Suprapubic skin (tissue), 4 donors: ENCODE measurements around the gene ASPHD2. TPM values are rescaled to one million over a fixed set of nuclear protein-coding genes. Genes with fewer than 3 reads are reported as not detected.

Source experiments
- DNase-seq, 2 donors: peaks; one replicate each; pipeline ENCODE4 v3.0.0-alpha.2; 2019; ENCODE audit warnings: low spot score in 2 of 2
- H3K27ac ChIP-seq: fragments of 200-600 bp; sonication (generic); one replicate; pipeline ENCODE4 v1.5.1; 2019
- H3K27me3 ChIP-seq: fragments of 200-600 bp; sonication (generic); one replicate; pipeline ENCODE4 v1.5.1; 2019
- H3K36me3 ChIP-seq: fragments of 200-600 bp; sonication (generic); one replicate; pipeline ENCODE4 v1.5.1; 2019
- H3K4me1 ChIP-seq: fragments of 200-600 bp; sonication (generic); one replicate; pipeline ENCODE4 v1.5.1; 2019
- H3K4me3 ChIP-seq: fragments of 200-600 bp; sonication (generic); one replicate; pipeline ENCODE4 v1.5.1; 2019; ENCODE audit warnings: mild to moderate bottlenecking
- H3K9me3 ChIP-seq: fragments of 200-600 bp; sonication (generic); one replicate; pipeline ENCODE4 v1.5.1; 2019
- CTCF ChIP-seq, 2 donors: fragments of 200-600 bp in 1 of 2; fragments of 450-650 bp in 1 of 2; sonication (generic) in 1 of 2; IDR thresholded peaks; one replicate each; pipeline ENCODE4 v1.5.1; 2016 to 2019; ENCODE audit warnings: antibody characterized with exemption in 2 of 2, mild to moderate bottlenecking in 1 of 2, moderate library complexity in 1 of 2
- EP300 ChIP-seq: sonication (generic); formaldehyde crosslinking; IDR thresholded peaks from one replicate; pipeline ENCODE4 v1.6.1; 2017; ENCODE audit warnings: antibody characterized with exemption
- POLR2A ChIP-seq, 2 donors: fragments of 450-650 bp; IDR thresholded peaks; one replicate each; pipeline ENCODE4 v1.6.1; 2017; ENCODE audit warnings: antibody characterized with exemption in 2 of 2, mild to moderate bottlenecking in 2 of 2, moderate library complexity in 2 of 2
- POLR2AphosphoS5 ChIP-seq, 3 donors: sonication (generic); formaldehyde crosslinking; IDR thresholded peaks; one replicate each; pipeline ENCODE4 v1.6.1; 2017; ENCODE audit warnings: antibody characterized with exemption in 3 of 3
- WGBS: methylation state at CpG from one replicate; pipeline ENCODE4 v1.1.5; 2018; 5-methylcytosine and 5-hydroxymethylcytosine counted together
- total RNA-seq, 4 donors: library from RNA; depleted of rRNA; stranded (reverse); fragments of >200 nt; gene quantifications; one replicate each; pipeline ENCODE4 v1.1.0, GENCODE V29; 2016

Gene ASPHD2
- total RNA-seq, 4 donors from 2014 or later: 2.7 to 28.0 (median 11.8) TPM

DNA sequence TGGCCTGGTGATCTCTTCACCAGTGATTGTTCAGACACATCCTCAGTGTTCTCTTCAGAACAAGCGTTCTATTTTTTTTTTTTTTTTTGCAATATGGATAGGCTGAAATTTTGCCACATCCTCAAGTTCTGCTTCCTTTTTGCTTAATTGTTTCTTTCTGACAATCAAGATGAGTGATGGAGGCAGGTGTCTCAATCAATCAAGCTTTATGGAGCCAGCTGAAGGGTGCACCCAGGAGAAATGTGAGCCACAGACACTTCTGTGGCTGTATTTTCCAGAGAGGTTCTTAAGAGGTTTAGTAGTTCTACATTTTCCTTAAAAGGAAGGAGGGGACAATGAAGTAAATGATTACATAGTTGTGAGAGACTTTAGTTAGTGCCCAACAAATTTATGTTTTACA lies 43.9 kb upstream of the ASPHD2 start:
- no peaks in the 10 kb centered on the region for H3K4me1 ChIP-seq
- H3K36me3 ChIP-seq: no peaks in the 10 kb centered on the region
- DNase-seq: no peak
- H3K27me3 ChIP-seq: peaks cover 28% of the 10 kb centered on the region
- no peak overlapping the region for H3K27ac ChIP-seq
- H3K9me3 ChIP-seq: no peaks in the 10 kb centered on the region
- no peak overlapping the region for H3K4me3 ChIP-seq
- 62% methylated on average over 1 of the region's 1 CpG for WGBS
- TF ChIP-seq POLR2AphosphoS5 (IDR thresholded peaks at IDR 0.05) (no peak), CTCF (IDR thresholded peaks at IDR 0.05) (no peak), POLR2A (IDR thresholded peaks at IDR 0.05) (no peak), EP300 (no peak)

- WGBS: 58% methylated on average over 3 of the region's 3 CpGs
- Histone ChIP-seq H3K36me3 (no peaks in the 10 kb centered on the region), H3K4me3 (no peak overlapping the region), H3K4me1 (no peaks in the 10 kb centered on the region), H3K9me3 (no peaks in the 10 kb centered on the region), H3K27me3 (peaks cover 13% of the 10 kb centered on the region), H3K27ac (no peak overlapping the region)
- DNase-seq: no peak
- TF ChIP-seq EP300 (no peak), POLR2A (IDR thresholded peaks at IDR 0.05) (no peak), POLR2AphosphoS5 (IDR thresholded peaks at IDR 0.05) (no peak)
Observed at GRCh38 chr22:26389125-26389524, 39.9 kb upstream of the ASPHD2 start.

- Histone ChIP-seq H3K4me3 (no peak overlapping the region), H3K27me3 (peaks cover 13% of the 10 kb centered on the region), H3K36me3 (no peaks in the 10 kb centered on the region), H3K27ac (no peak overlapping the region), H3K4me1 (no peaks in the 10 kb centered on the region), H3K9me3 (no peaks in the 10 kb centered on the region)
- DNase-seq: no peak
- 75% methylated on average over 1 of the region's 1 CpG for WGBS
- TF ChIP-seq EP300: no peak
- no peak for TF ChIP-seq POLR2A (IDR thresholded peaks at IDR 0.05)
- TF ChIP-seq CTCF (IDR thresholded peaks at IDR 0.05): no peak
- no peak for TF ChIP-seq POLR2AphosphoS5 (IDR thresholded peaks at IDR 0.05)
Observed at GRCh38 chr22:26391091-26391490, 38.0 kb upstream of the ASPHD2 start.

DNA sequence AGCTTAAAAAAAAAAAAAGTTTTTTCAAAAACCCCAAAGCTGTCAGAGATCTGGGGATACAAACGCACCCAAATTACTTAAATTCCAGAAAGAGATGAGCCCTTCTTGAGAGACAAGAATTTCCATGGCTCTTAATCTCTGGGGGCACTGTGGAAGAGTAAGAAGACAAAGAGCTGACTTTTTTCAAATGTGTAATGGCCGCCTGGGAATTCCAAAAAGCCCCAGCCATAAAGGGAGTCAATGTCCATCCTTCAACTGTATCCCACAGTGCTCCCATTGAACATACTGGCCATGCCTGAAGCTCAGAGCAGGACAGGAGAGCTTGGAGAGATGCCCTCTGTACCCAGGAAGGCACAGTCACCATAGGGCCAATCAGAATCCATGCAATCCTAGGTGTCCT lies 37.4 kb upstream of the ASPHD2 start:
- H3K9me3 ChIP-seq: no peaks in the 10 kb centered on the region
- DNase-seq: no peak
- WGBS: 79% methylated on average over 2 of the region's 2 CpGs
- no peaks in the 10 kb centered on the region for H3K4me1 ChIP-seq
- no peak overlapping the region for H3K27ac ChIP-seq
- TF ChIP-seq POLR2A (IDR thresholded peaks at IDR 0.05) (no peak), POLR2AphosphoS5 (IDR thresholded peaks at IDR 0.05) (no peak), EP300 (no peak), CTCF (IDR thresholded peaks at IDR 0.05) (no peak)
- no peak overlapping the region for H3K4me3 ChIP-seq
- no peaks in the 10 kb centered on the region for H3K36me3 ChIP-seq
- H3K27me3 ChIP-seq: peaks cover 11% of the 10 kb centered on the region

GRCh38 chr22:26393929-26394328 lies 35.1 kb upstream of the ASPHD2 start:
- Histone ChIP-seq H3K27ac (no peak overlapping the region), H3K27me3 (peaks cover 8% of the 10 kb centered on the region), H3K4me1 (no peaks in the 10 kb centered on the region), H3K9me3 (no peaks in the 10 kb centered on the region), H3K4me3 (no peak overlapping the region), H3K36me3 (no peaks in the 10 kb centered on the region)
- TF ChIP-seq EP300 (no peak), CTCF (IDR thresholded peaks at IDR 0.05) (no peak), POLR2AphosphoS5 (IDR thresholded peaks at IDR 0.05) (no peak), POLR2A (IDR thresholded peaks at IDR 0.05) (no peak)
- no peak for DNase-seq
- WGBS: 38% methylated on average over 2 of the region's 2 CpGs

DNA sequence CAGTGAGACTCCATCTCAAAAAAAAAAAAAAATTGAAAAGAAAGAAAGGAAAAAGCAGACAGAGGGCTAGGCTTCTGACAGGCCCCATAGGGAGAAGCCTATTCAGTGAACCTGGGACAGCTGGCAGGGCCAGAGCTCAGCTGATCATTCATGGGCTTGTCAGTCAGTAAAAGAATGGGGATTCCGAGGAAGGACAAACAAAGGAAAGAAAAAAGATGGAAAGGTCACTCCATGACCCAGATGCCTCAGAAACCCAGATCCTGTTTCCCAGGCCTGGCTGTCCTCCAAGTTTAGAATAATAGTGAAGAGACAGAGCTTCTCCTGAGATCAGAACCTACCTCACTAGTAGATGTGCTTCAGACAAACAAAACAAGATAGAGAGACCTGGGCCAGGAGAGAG lies 34.3 kb upstream of the ASPHD2 start:
- WGBS: 39% methylated on average over 1 of the region's 1 CpG
- Histone ChIP-seq H3K9me3 (no peaks in the 10 kb centered on the region), H3K27ac (no peak overlapping the region), H3K4me1 (no peaks in the 10 kb centered on the region), H3K36me3 (no peaks in the 10 kb centered on the region), H3K4me3 (no peak overlapping the region), H3K27me3 (peaks cover 8% of the 10 kb centered on the region)
- no peak for DNase-seq
- TF ChIP-seq CTCF (IDR thresholded peaks at IDR 0.05): no peak
- no peak for TF ChIP-seq POLR2AphosphoS5 (IDR thresholded peaks at IDR 0.05)
- no peak for TF ChIP-seq POLR2A (IDR thresholded peaks at IDR 0.05)
- no peak for TF ChIP-seq EP300
